GM19035 (cell line): ENCODE data around the gene ANKDD1A.

Experiments used
- ATAC-seq: cut with Tn5 transposase; IDR thresholded peaks from one replicate; pipeline ENCODE4 v1.9.1; 2021; ENCODE audit not compliant: unreplicated experiment

Gene ANKDD1A

DNA sequence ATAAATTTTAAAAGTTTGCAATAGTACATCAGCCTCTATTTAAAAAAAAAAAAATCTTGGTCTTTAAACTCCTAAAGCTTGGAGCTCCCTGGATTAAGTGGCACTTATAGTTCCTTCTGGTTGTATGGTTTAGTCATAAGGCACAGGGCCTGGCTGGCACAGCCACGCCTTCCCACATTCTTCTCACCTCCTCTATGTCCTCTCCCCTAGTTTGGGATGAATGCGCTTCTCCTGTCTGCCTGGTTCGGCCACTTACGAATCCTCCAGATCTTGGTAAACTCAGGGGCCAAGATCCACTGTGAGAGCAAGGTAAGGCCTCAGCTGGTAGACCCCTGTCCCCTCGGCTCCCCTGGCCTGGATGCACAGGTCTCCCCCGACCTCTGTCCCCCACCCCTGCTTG is 10.0 kb downstream of the ANKDD1A start:
- no peak for ATAC-seq

DNA sequence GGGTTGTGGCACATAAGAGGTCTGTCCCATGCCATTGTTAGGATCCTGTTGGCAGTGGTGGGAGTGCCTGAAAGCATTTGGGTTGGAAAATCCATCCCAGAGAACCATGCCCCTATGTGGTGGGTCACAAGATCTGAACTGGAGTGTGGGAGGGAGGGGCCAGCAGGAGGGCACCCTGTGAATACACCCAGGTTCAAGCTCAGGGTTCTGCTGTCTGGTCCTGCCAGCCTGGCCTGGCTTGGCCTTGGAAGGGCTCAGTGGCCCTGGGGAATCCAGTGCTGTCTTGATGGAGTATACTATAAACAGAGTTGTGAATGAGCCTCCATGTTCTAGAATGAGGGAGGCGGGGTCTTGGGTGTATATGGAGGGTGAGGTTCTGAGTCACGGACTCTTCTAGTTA is 11.8 kb downstream of the ANKDD1A start:
- ATAC-seq = no peak

DNA sequence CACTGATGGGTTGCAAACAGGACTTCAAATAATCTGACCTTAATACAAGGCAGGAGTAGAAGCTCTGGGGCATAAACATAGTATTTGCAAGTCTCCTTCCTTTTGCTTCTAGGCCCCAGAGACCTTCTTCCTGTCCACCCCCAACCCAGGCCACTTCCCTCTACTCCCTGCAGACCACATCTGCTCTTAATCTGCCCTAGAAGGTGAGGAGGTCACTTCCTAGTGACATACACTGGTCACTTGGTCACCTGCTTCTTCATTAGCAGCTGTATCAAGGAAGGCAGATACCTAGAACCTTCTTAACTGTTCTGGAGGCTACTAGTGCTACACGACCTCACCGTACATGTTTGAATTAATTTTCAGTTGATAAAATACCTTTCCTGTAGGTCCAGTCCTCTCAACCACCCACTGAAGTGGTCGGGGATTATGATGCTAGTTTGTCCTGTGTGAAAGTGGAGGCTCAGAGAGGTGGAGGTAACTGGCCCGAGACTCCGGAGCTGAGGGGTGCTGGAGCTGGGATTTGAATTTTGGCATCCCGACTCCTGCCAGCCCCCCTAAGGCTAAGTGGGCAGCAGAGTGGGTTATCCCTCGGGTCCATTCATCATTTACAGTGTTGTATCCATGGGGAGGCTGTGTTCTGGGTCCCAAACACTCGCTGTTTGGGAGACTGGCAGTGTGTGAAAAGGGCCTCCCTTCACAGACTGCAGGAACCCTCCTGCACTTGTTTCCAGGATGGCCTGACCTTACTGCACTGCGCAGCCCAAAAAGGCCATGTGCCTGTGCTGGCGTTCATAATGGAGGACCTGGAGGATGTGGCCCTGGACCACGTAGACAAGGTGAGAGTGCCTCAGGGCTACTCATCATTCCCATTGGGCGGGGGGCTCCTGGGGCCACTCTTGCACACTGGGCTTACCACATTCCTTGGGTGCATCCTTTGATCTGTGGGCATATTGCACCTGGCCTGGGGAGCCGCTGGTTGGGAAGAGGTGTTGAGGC is 13.9 kb downstream of the ANKDD1A start:
- ATAC-seq = no peak

DNA sequence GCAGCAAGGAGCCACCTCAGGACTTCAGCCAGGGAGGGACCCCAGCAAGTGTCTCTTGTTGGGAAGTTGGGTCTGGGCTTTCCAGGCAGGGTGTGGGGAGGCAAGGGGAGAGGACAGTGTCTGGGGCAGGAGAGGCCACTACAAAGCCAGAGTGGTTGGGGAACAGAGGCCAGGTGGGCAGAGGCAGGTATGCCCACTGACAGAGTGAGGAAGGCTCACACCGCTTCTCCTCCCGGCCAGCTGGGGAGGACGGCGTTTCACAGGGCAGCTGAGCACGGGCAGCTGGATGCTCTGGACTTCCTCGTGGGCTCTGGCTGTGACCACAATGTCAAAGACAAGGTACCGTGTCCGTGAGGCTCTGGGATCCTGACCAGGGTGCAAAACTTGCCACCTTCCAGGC is 15.0 kb downstream of the ANKDD1A start:
- ATAC-seq = no peak

- ATAC-seq = no peak
Measured at GRCh38 chr15:64928626-64929220, 17.0 kb downstream of the ANKDD1A start.

DNA sequence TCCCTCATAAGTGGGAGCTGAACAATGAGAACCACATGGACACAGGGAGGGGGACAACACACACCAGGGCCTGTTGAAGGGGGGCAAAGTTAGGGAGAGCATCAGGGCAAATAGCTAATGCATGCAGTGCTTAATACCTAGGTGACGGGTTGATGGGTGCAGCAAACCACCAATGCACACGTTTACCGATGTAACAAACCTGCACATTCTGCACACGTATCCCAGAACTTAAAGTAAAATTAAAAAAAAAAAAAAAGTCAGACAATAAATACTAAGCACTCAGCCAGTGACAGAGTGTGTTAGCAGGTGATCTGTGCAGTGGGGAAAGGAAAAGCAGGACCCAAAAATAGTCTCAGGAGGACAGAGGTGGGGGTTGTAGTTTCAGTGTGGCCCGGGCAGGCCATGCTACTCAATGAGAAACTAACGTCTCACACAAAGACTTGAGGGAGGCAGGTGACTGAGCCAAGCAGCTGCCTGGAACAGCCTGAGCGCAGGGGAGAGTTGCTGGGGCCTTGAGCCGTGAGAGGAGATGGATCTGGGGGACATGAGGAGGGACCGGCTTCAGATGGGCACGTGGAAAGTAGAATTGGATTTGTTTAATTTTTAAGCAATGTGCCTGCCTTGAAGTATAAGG is 18.4 kb downstream of the ANKDD1A start:
- ATAC-seq = no peak

DNA sequence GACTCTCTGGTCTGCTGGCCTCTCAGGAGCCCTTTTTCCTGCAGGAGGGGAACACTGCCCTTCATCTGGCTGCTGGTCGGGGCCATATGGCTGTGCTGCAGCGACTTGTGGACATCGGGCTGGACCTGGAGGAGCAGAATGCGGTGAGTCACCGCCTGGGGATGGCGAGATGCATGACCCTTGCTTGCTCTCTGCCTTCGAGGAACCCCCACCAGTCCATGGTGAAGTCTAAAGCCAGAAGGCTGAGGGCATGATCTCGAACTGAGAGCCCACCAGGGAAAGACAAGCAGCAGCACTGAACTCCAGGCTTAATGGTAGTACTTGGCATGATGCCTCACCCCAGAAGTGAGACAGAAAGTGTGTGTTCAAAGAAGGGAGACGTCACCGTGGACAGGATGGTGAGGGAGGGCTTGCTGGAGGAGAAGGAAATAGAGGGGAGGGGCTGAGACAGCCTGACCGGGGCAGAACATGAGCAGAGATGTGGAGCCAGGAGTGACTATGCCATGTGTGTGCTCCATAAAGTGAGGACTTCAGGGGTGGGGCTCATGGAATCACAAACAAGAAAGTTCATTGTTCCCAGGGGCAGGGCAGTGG is 19.2 kb downstream of the ANKDD1A start:
- no peak for ATAC-seq

DNA sequence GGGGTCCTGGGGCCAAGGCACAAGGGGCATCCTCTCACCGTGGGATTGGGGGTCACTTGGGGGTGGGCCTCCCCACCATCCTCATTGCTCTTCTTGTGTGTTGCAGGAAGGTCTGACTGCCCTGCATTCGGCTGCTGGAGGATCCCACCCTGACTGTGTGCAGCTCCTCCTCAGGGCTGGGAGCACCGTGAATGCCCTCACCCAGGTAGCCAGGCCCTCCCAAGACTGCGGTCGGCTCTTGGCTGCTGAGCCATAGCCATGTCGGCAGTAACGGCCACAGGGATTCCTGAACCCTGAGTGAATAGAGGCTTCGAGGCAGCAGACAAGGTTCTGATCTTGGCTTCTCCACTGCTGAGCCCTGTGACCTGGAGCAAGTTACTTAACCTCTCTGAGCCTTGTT is 19.7 kb downstream of the ANKDD1A start:
- no peak for ATAC-seq

GRCh38 chr15:64934023-64934422 is 22.3 kb downstream of the ANKDD1A start:
- ATAC-seq = no peak

DNA sequence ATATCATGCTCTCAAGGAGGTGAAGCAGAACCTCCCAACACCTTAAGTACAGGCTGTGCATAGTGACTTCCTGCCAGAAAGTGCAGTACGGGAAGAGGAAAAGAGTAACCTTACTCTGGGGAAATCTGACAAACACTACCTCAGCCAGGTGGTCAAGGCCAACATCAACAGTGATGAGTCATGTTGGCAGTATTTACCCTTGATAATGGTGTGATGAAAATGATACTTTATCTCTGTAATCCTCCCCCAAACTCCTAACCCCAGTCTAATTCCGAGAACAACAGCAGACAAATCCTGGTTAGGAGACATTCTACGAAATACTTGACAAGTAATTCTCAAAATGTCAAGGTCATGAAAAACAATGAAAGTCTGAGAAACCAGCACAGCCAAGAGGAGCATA is 26.5 kb downstream of the ANKDD1A start:
- no peak for ATAC-seq

DNA sequence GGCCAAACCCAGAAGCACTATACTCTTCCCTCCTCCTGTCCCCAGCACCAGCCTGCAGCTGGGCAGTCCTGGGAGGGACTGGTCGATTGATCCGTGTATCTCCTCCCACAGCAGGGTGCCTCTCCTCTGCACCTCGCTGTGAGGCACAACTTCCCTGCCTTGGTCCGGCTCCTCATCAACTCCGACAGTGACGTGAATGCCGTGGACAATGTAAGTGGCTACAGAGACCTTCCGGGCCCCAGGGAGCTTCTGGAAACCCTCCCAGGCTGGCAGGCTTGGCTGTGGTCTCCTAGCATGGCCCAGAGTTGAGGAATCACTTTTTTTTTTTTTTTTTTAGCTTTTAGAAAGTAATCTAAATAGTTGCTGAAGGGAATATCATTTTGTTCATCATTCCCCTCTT is 30.7 kb downstream of the ANKDD1A start:
- ATAC-seq = no peak

DNA sequence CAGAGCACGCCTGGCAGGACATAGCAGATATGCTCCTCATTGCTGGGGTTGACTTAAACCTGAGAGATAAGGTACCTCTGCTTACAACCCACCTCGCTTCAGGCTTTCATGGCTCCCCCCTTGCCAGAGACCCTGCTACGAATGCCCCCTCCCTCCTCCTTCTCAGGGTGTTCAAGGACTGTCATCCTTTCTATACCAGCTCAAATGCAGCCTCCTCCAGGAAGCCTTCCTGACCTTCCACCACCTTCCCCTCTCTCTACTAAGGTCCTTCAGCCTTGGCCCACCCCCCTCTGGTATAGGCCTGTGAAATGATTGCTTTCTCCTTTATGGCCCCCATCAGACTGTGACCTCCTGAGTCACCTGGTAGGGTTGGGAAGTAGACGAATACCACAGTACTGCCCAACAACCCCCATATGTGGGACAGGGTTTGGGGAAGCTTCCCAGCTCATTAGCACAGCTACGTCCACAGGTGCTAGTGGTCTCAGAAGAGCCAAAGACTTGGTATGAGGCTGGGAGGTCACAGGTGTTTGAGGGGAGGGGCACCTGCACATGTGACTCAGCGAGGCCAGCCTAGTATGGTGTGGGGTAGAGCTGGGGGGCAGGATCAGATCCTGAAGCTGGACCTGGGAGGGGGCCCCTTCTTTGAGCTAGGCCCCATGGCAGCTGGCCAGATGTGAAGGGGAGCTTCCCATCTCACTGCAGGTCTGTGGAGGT is 32.0 kb downstream of the ANKDD1A start:
- ATAC-seq = no peak

GRCh38 chr15:64944961-64945360 is 33.3 kb downstream of the ANKDD1A start:
- no peak for ATAC-seq

GRCh38 chr15:64947211-64947610 is 35.5 kb downstream of the ANKDD1A start:
- no peak for ATAC-seq

DNA sequence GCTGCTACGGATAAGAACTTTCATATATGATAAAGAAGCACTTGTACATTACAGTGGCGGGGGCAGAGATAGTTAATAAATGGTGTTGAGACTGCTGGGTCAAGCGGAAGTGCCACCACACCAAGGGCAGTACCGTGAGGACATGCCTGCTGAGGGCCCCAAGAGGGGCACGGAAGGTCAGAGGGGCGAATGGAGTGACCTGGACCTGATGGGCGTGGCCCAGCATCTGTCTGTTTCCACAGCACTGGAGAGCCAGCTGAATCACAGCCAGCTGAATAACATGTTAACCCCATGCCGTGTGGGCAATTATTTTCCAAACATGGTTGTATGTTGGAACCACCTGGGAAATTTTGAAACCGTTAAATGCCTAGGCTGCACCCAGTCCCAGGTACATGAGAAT is 37.2 kb downstream of the ANKDD1A start:
- no peak for ATAC-seq

DNA sequence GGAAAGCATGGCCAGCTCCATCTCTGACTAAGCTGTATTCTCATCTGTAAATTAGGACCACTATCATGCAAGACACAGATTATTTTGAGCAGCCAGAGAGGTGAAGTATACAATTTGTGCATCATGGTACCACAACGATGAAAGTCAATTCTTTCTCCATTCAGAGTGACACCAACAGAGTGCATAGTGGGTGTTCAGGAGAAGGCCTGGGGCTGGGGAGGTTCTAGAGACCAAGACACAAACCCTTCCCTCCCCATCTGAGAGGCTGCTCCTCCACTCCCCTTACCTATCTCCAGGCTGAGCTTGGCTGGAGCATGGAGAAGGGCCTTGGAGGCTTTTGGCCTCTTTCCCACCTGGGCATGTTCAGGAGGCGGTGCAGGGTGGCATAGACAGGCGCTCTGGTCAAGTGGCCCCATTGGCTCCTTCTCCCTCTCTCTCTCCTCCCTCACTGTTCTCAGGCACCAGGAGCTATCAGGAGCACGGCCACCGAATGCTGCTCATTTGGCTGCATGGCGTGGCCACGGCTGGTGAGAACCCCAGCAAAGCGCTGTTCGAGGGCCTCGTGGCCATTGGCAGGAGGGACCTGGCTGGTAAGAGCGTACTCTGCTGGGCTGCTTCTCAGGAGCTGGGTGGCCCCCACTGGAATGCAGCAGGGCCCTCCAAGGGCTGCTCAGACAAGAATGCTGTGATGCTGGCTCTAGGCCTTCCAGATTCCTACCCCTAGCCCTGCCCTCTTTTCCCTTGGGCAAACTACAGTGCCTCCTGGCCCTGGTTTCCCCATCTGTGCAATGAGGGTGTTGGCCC is 37.9 kb downstream of the ANKDD1A start:
- ATAC-seq = no peak

GRCh38 chr15:64950888-64951287 is 39.2 kb downstream of the ANKDD1A start:
- ATAC-seq = no peak

GRCh38 chr15:64951777-64952418 is 40.2 kb downstream of the ANKDD1A start:
- ATAC-seq = no peak

GRCh38 chr15:64954395-64954794 is 42.7 kb downstream of the ANKDD1A start:
- ATAC-seq = no peak

DNA sequence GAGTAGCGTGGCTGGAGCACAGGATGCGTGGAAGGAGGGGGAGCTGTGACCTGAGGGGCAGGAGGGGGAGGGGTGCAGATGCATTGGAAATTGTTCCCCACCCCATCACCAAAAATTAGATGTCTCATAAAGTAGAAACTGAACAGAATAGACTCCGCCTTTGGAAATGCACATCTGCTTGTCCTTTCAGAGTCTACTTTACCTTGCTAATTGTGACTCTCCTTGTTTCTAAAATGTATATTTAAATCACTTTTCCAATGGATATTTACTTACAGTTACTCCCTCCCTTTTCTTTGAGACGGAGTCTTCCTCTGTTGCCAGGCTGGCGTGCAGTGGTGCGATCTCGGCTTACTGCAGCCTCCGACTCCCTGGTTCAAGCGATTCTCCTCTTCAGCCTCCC is 47.4 kb downstream of the ANKDD1A start:
- no peak for ATAC-seq
